ENCODE data around the gene NDST1. TPM values are rescaled to one million over a fixed set of nuclear protein-coding genes. Genes with fewer than 3 reads are reported as not detected.

Gene NDST1
- polyA plus RNA-seq, 1 of the 3 experiments (the other 2 are of a cell fraction) = 29.2 TPM

DNA sequence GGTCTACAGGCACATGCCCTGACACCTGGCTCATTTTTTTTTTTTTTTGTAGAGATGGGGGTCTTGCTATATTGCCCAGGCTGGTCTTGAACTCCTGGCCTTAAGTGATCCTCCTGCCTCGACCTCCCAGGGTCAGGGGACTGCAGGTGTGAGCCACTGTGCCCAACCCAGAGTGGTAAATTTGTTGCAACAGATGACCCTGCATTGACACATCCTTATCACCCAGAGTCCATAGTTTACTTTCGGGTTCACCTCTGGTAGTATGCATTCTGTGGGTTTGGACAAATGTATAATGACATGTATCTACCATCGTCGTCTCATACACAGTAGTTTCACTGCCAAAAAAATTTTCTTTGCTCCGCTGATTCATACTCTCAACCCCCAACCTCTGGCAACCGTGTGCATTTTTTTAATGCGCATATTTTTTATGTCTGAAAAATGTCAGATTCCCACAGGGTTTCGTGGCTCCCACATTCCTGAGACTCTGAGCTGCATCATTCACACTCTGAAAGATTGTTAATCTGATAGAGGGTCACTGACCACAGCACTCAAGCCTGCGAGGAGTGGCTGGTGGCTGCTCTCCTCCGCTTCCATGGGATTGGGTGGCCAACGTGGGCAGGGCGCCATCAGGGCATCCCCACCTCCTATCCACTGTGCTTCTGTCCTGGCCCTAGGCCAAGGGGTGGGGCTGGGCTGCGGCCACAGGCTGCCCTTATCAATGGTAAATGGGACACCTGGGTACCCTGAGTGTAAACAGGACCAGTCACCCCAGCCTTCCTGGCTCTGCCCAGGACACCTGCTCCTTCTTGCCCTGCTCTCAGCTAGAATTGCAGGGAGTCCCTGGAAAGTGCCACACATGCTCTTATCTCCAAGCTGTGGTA, 9.6 kb downstream of the NDST1 start:
- Histone ChIP-seq H3K36me3 (replicated peaks in 1 of 2; ENCODE audit: control insufficient read depth in 1 of 2, insufficient read depth in 2 of 2, low read length in 1 of 2) (peaks cover 11 to 13% of the 10 kb centered on the region in 2 experiments), H3F3A (replicated peaks; ENCODE audit: insufficient read depth) (peaks cover 41% of the 10 kb centered on the region), H2AFZ (ENCODE audit: low read depth) (no peak overlapping the region), H3K27ac (ENCODE audit: low read depth in 2 of 2, low read length in 1 of 2) (peak overlapping the region; percentile 52 to 68), H3K9ac (no peak overlapping the region), H4K20me1 (ENCODE audit: insufficient read depth) (peaks cover 98% of the 10 kb centered on the region), H3K79me2 (ENCODE audit: insufficient read depth) (peaks cover 86% of the 10 kb centered on the region), H3K4me2 (peak overlapping the region; percentile 56), H3K27me3 (ENCODE audit: insufficient read depth) (no peaks in the 10 kb centered on the region), H3K9me3 (no peaks in the 10 kb centered on the region), H3K9me2 (no peaks in the 10 kb centered on the region), H3K4me3 (ENCODE audit: low read depth in 2 of 2, low read length in 1 of 2) (no peak overlapping the region), H3K4me1 (ENCODE audit: control insufficient read depth in 1 of 2, insufficient read depth in 2 of 2, low read depth in 1 of 2, low read length in 1 of 2) (peaks cover 41 to 46% of the 10 kb centered on the region in 2 experiments; a peak in 3 of 4 replicates)
- POLR2A ChIA-PET = no interaction called here
- DNase-seq = peak; percentile 87
- CTCF ChIA-PET = interaction anchor here (0.7 to 4.2 kb wide), 7 partner anchors 12 to 58 kb away, joined by 3 to 19 read pairs (median 3); no protein-coding TSS in a partner anchor
- WGBS (ENCODE audit: low lambda C conversion rate) = 9% methylated on average over 13 of the region's 13 CpGs
- TF ChIP-seq SMC3 (IDR thresholded peaks at IDR 0.05; ENCODE audit: low read depth, low read length) (no peak), RCOR1 (IDR thresholded peaks at IDR 0.05; ENCODE audit: low read length) (peak; percentile 38; the same call in 1 of the 2 replicates), TCF12 (IDR thresholded peaks at IDR 0.05) (peak; percentile 98), TAF1 (IDR thresholded peaks at IDR 0.05; ENCODE audit: borderline replicate concordance, low read depth, low read length) (peak; percentile 42; the same call in 1 of the 2 replicates), TEAD4 (IDR thresholded peaks at IDR 0.05; ENCODE audit: borderline replicate concordance, insufficient read depth) (peak; percentile 99), EZH2phosphoT487 (IDR thresholded peaks at IDR 0.05; ENCODE audit: borderline replicate concordance, low read depth) (no peak), FOXM1 (IDR thresholded peaks at IDR 0.05; ENCODE audit: low read depth) (peak; percentile 75; the same call in 1 of the 2 replicates), NFIC (IDR thresholded peaks at IDR 0.05; ENCODE audit: borderline replicate concordance) (peak; percentile 99), MEF2A (IDR thresholded peaks at IDR 0.05; ENCODE audit: borderline replicate concordance, low read depth) (no peak; the same call in 1 of the 2 replicates), GATA2 (CRISPR knock-in tag; IDR thresholded peaks at IDR 0.05) (peak; percentile 58), JUND (IDR thresholded peaks at IDR 0.05) (peak; percentile 97), NRF1 (IDR thresholded peaks at IDR 0.05; ENCODE audit: low read depth, low read length) (no peak), GABPA (IDR thresholded peaks at IDR 0.05; ENCODE audit: low read depth) (no peak), RXRA (IDR thresholded peaks at IDR 0.05; ENCODE audit: borderline replicate concordance, low read depth) (peak; percentile 98), POLR2AphosphoS5 (IDR thresholded peaks at IDR 0.05; ENCODE audit: low read depth, low read length) (peak; percentile 82), FOSL2 (IDR thresholded peaks at IDR 0.05; ENCODE audit: borderline replicate concordance, low read depth) (peak; percentile 91), EP300 (IDR thresholded peaks at IDR 0.05; ENCODE audit: borderline replicate concordance in 1 of 2, low read depth in 1 of 2, low read length in 1 of 2) (peak; percentile 59 to 95; a peak in 3 of 4 replicates)
- TF ChIP-seq, protein P1, sequence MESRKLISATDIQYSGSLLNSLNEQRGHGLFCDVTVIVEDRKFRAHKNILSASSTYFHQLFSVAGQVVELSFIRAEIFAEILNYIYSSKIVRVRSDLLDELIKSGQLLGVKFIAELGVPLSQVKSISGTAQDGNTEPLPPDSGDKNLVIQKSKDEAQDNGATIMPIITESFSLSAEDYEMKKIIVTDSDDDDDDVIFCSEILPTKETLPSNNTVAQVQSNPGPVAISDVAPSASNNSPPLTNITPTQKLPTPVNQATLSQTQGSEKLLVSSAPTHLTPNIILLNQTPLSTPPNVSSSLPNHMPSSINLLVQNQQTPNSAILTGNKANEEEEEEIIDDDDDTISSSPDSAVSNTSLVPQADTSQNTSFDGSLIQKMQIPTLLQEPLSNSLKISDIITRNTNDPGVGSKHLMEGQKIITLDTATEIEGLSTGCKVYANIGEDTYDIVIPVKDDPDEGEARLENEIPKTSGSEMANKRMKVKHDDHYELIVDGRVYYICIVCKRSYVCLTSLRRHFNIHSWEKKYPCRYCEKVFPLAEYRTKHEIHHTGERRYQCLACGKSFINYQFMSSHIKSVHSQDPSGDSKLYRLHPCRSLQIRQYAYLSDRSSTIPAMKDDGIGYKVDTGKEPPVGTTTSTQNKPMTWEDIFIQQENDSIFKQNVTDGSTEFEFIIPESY (IDR thresholded peaks at IDR 0.05; ENCODE audit: borderline replicate concordance, low read depth) = 0 out of 2 replicates have a peak, but pooled peaks have one; percentile 77
- TF ChIP-seq, protein P2, sequence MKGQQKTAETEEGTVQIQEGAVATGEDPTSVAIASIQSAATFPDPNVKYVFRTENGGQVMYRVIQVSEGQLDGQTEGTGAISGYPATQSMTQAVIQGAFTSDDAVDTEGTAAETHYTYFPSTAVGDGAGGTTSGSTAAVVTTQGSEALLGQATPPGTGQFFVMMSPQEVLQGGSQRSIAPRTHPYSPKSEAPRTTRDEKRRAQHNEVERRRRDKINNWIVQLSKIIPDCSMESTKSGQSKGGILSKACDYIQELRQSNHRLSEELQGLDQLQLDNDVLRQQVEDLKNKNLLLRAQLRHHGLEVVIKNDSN (IDR thresholded peaks at IDR 0.05; ENCODE audit: borderline replicate concordance, low read depth) = no peak
- TF ChIP-seq, protein P3, sequence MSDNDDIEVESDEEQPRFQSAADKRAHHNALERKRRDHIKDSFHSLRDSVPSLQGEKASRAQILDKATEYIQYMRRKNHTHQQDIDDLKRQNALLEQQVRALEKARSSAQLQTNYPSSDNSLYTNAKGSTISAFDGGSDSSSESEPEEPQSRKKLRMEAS (IDR thresholded peaks at IDR 0.05; ENCODE audit: low read depth) = peak; percentile 57; the same call in 1 of the 2 replicates
- TF ChIP-seq, protein P4, sequence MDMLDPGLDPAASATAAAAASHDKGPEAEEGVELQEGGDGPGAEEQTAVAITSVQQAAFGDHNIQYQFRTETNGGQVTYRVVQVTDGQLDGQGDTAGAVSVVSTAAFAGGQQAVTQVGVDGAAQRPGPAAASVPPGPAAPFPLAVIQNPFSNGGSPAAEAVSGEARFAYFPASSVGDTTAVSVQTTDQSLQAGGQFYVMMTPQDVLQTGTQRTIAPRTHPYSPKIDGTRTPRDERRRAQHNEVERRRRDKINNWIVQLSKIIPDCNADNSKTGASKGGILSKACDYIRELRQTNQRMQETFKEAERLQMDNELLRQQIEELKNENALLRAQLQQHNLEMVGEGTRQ (IDR thresholded peaks at IDR 0.05; ENCODE audit: borderline replicate concordance, low read depth, low read length) = no peak
- TF ChIP-seq, protein P5, sequence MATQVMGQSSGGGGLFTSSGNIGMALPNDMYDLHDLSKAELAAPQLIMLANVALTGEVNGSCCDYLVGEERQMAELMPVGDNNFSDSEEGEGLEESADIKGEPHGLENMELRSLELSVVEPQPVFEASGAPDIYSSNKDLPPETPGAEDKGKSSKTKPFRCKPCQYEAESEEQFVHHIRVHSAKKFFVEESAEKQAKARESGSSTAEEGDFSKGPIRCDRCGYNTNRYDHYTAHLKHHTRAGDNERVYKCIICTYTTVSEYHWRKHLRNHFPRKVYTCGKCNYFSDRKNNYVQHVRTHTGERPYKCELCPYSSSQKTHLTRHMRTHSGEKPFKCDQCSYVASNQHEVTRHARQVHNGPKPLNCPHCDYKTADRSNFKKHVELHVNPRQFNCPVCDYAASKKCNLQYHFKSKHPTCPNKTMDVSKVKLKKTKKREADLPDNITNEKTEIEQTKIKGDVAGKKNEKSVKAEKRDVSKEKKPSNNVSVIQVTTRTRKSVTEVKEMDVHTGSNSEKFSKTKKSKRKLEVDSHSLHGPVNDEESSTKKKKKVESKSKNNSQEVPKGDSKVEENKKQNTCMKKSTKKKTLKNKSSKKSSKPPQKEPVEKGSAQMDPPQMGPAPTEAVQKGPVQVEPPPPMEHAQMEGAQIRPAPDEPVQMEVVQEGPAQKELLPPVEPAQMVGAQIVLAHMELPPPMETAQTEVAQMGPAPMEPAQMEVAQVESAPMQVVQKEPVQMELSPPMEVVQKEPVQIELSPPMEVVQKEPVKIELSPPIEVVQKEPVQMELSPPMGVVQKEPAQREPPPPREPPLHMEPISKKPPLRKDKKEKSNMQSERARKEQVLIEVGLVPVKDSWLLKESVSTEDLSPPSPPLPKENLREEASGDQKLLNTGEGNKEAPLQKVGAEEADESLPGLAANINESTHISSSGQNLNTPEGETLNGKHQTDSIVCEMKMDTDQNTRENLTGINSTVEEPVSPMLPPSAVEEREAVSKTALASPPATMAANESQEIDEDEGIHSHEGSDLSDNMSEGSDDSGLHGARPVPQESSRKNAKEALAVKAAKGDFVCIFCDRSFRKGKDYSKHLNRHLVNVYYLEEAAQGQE (IDR thresholded peaks at IDR 0.05; ENCODE audit: low read depth, low read length) = peak; percentile 31; the same call in 1 of the 2 replicates
